Measurements from ENCODE around the gene RAB15.

- no peak for TF ChIP-seq TAF1 (IDR thresholded peaks at IDR 0.05; ENCODE audit: borderline replicate concordance, insufficient read depth, low read length)
- no peak for TF ChIP-seq REST (IDR thresholded peaks at IDR 0.05; ENCODE audit: insufficient read depth in 1 of 2, low read depth in 2 of 2, low read length in 2 of 2)
- TF ChIP-seq POLR2AphosphoS5 (IDR thresholded peaks at IDR 0.05; ENCODE audit: low read depth, low read length): no peak
Measured at GRCh38 chr14:65002586-65003210, 30.6 kb upstream of the RAB15 start.
